SK-N-SH (cell line): ENCODE results near the gene SBNO1. TPM values are rescaled to one million over a fixed set of nuclear protein-coding genes. Genes with fewer than 3 reads are reported as not detected.

Experiments
- CTCF ChIA-PET: fragments of 300-600, 350-600 bp; formaldehyde crosslinking; extraction: SDS; loops from one replicate; lab custom pipeline; 2021; lab: Yijun Ruan, JAX
- POLR2A ChIA-PET: fragments of 350-600 bp; sonication (Branson Sonifier 250); formaldehyde crosslinking; extraction: SDS; loops from one replicate; lab custom pipeline; 2020; ENCODE audit warnings: antibody characterized with exemption, inconsistent platforms; lab: Yijun Ruan, JAX
- DNase-seq: peaks from one replicate; pipeline ENCODE4 v3.0.0; 2012
- H2AFZ ChIP-seq: fragments of 200-600 bp; sonication (generic); 2 replicates; pipeline ENCODE4 v1.8.1; 2016; ENCODE audit warnings: antibody characterized with exemption, mild to moderate bottlenecking, low read depth
- H3F3A ChIP-seq: fragments of 200-600 bp; sonication (generic); replicated peaks from 2 replicates; pipeline ENCODE3; 2016; ENCODE audit warnings: antibody characterized with exemption, mild to moderate bottlenecking; ENCODE audit not compliant: insufficient read depth
- H3K27ac ChIP-seq, 2 experiments: fragments of 200-500 bp in 1 of 2; fragments of 200-600 bp in 1 of 2; sonication (Bioruptor generic) in 1 of 2; sonication (generic), shearing (Covaris generic) in 1 of 2; 2 replicates each; pipeline versions ENCODE4 v1.5.1 to v1.6.1; 2014 to 2016; ENCODE audit warnings: low read depth in 2 of 2, inconsistent platforms in 1 of 2, low read length in 1 of 2, mild to moderate bottlenecking in 1 of 2, mixed read lengths in 1 of 2
- H3K27me3 ChIP-seq: fragments of 200-600 bp; sonication (generic), shearing (Covaris generic); 2 replicates; pipeline ENCODE4 v1.6.1; 2016; ENCODE audit warnings: mixed run types; ENCODE audit not compliant: insufficient read depth
- H3K36me3 ChIP-seq, 2 experiments: fragments of 200-500 bp in 1 of 2; fragments of 200-600 bp in 1 of 2; sonication (Bioruptor generic) in 1 of 2; sonication (generic) in 1 of 2; replicated peaks in 1 of 2; 2 replicates each; pipeline versions ENCODE3 to v1.5.1; 2014 to 2016; ENCODE audit warnings: low read length in 1 of 2, mild to moderate bottlenecking in 1 of 2; ENCODE audit not compliant: insufficient read depth in 2 of 2, control insufficient read depth in 1 of 2
- H3K4me1 ChIP-seq, 2 experiments: fragments of 200-500 bp in 1 of 2; fragments of 200-600 bp in 1 of 2; sonication (Bioruptor generic) in 1 of 2; sonication (generic), shearing (Covaris generic) in 1 of 2; 2 replicates each; pipeline versions ENCODE4 v1.5.1 to v1.6.1; 2014 to 2016; ENCODE audit warnings: low read depth in 1 of 2, low read length in 1 of 2, mixed run types in 1 of 2; ENCODE audit not compliant: insufficient read depth in 2 of 2, control insufficient read depth in 1 of 2
- H3K4me2 ChIP-seq: fragments of 200-600 bp; sonication (generic), shearing (Covaris generic); 2 replicates; pipeline ENCODE4 v1.6.1; 2017; ENCODE audit warnings: mixed run types
- H3K4me3 ChIP-seq, 2 experiments: fragments of 200-500 bp in 1 of 2; fragments of 200-600 bp in 1 of 2; sonication (Bioruptor generic) in 1 of 2; sonication (generic), shearing (Covaris generic) in 1 of 2; 2 replicates each; pipeline versions ENCODE4 v1.5.1 to v1.8.1; 2014 to 2016; ENCODE audit warnings: low read depth in 2 of 2, inconsistent platforms in 1 of 2, low read length in 1 of 2, mild to moderate bottlenecking in 1 of 2, mixed read lengths in 1 of 2, moderate library complexity in 1 of 2
- H3K79me2 ChIP-seq: fragments of 200-600 bp; sonication (generic); 2 replicates; pipeline ENCODE4 v1.8.1; 2017; ENCODE audit warnings: mild to moderate bottlenecking; ENCODE audit not compliant: insufficient read depth
- H3K9ac ChIP-seq: fragments of 200-600 bp; sonication (generic); 2 replicates; pipeline ENCODE4 v1.6.1; 2017; ENCODE audit warnings: mixed run types
- H3K9me2 ChIP-seq: fragments of 200-600 bp; sonication (generic); 2 replicates; pipeline ENCODE4 v1.6.1; 2017; ENCODE audit warnings: mixed run types
- H3K9me3 ChIP-seq: fragments of 200-600 bp; sonication (generic); 2 replicates; pipeline ENCODE4 v1.6.1; 2017; ENCODE audit warnings: mixed run types, mild to moderate bottlenecking, moderate library complexity
- H4K20me1 ChIP-seq: fragments of 200-600 bp; sonication (generic); 2 replicates; pipeline ENCODE4 v1.6.1; 2017; ENCODE audit warnings: mild to moderate bottlenecking, mixed run types; ENCODE audit not compliant: insufficient read depth
- CHD2 ChIP-seq: fragments of 150-350 bp; IDR thresholded peaks from 2 replicates; pipeline ENCODE4 v1.6.1; 2018; ENCODE audit warnings: low read length; ENCODE audit not compliant: partially characterized antibody
- EZH2phosphoT487 ChIP-seq: fragments of 200-600 bp; sonication (generic); IDR thresholded peaks from 2 replicates; pipeline ENCODE4 v1.6.1; 2017; ENCODE audit warnings: low read depth, mixed run types, mild to moderate bottlenecking, antibody characterized with exemption, moderate library complexity, borderline replicate concordance
- FOXM1 ChIP-seq: IDR thresholded peaks from 2 replicates; pipeline ENCODE4 v1.4.0; 2012; ENCODE audit warnings: low read depth, mild to moderate bottlenecking
- GABPA ChIP-seq: IDR thresholded peaks from 2 replicates; pipeline ENCODE4 v1.4.0; 2012; ENCODE audit warnings: low read depth, mild to moderate bottlenecking
- RCOR1 ChIP-seq: fragments of 150-350 bp; IDR thresholded peaks from 2 replicates; pipeline ENCODE4 v1.6.1; 2017; ENCODE audit warnings: antibody characterized with exemption, low read length
- RFX5 ChIP-seq: IDR thresholded peaks from 2 replicates; pipeline ENCODE4 v1.6.1; 2012; ENCODE audit warnings: mild to moderate bottlenecking, improper control_type of control experiment, low read length
- TAF1 ChIP-seq: IDR thresholded peaks from 2 replicates; pipeline ENCODE4 v1.6.1; 2012; ENCODE audit warnings: low read depth, mild to moderate bottlenecking, low read length, moderate library complexity, borderline replicate concordance
- TEAD4 ChIP-seq: IDR thresholded peaks from 2 replicates; pipeline ENCODE4 v1.4.0; 2012; ENCODE audit warnings: mild to moderate bottlenecking, borderline replicate concordance; ENCODE audit not compliant: insufficient read depth
- YY1 ChIP-seq: IDR thresholded peaks from 2 replicates; pipeline ENCODE4 v1.4.0; 2012; ENCODE audit warnings: low read depth, mild to moderate bottlenecking
- WGBS: methylation state at CpG from one replicate; pipeline ENCODE4 v1.1.6; 2017; ENCODE audit warnings: low lambda C conversion rate; 5-methylcytosine and 5-hydroxymethylcytosine counted together
- polyA plus RNA-seq, 3 experiments: library from polyadenylated mRNA; depleted of rRNA; stranded (reverse); fragments of >200 nt; gene quantifications; 2 replicates each; pipeline ENCODE4 v1.2.3, GENCODE V29; 2012
- TF ChIP-seq, protein P1 (sequence below): IDR thresholded peaks from 2 replicates; pipeline ENCODE4 v1.6.1; 2012; ENCODE audit warnings: mild to moderate bottlenecking, low read depth, low read length, moderate library complexity
- TF ChIP-seq, protein P2 (sequence below): fragments of 150-350 bp; IDR thresholded peaks from 2 replicates; pipeline ENCODE4 v1.6.1; 2017; ENCODE audit warnings: antibody characterized with exemption, low read length, low read depth, borderline replicate concordance

SBNO1 gene
- polyA plus RNA-seq, 1 of the 3 experiments (the other 2 are of a cell fraction): 4.5 TPM

DNA sequence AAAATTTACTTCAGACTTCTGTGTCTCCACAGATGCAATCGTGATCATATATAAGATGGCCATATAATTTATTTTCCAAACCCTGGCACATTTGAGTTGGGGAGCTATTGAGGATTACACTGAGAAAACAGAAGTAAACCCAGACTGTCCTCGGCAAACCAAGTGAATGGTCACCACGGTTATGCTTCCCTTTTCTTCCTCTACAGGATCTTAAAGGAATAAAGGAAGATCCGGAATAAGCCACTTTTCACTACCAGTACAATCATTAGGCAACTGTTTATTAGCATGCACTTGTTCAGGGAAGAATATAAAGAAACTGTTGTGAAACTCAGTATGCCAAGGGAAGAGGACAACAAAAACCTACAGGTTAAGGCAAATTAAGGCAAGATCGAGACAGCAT, 27.6 kb downstream of the SBNO1 start (continued):
- TF ChIP-seq, protein P1, sequence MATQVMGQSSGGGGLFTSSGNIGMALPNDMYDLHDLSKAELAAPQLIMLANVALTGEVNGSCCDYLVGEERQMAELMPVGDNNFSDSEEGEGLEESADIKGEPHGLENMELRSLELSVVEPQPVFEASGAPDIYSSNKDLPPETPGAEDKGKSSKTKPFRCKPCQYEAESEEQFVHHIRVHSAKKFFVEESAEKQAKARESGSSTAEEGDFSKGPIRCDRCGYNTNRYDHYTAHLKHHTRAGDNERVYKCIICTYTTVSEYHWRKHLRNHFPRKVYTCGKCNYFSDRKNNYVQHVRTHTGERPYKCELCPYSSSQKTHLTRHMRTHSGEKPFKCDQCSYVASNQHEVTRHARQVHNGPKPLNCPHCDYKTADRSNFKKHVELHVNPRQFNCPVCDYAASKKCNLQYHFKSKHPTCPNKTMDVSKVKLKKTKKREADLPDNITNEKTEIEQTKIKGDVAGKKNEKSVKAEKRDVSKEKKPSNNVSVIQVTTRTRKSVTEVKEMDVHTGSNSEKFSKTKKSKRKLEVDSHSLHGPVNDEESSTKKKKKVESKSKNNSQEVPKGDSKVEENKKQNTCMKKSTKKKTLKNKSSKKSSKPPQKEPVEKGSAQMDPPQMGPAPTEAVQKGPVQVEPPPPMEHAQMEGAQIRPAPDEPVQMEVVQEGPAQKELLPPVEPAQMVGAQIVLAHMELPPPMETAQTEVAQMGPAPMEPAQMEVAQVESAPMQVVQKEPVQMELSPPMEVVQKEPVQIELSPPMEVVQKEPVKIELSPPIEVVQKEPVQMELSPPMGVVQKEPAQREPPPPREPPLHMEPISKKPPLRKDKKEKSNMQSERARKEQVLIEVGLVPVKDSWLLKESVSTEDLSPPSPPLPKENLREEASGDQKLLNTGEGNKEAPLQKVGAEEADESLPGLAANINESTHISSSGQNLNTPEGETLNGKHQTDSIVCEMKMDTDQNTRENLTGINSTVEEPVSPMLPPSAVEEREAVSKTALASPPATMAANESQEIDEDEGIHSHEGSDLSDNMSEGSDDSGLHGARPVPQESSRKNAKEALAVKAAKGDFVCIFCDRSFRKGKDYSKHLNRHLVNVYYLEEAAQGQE: no peak
- no peak for TF ChIP-seq TEAD4
- TF ChIP-seq, protein P2, sequence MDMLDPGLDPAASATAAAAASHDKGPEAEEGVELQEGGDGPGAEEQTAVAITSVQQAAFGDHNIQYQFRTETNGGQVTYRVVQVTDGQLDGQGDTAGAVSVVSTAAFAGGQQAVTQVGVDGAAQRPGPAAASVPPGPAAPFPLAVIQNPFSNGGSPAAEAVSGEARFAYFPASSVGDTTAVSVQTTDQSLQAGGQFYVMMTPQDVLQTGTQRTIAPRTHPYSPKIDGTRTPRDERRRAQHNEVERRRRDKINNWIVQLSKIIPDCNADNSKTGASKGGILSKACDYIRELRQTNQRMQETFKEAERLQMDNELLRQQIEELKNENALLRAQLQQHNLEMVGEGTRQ: no peak
- TF ChIP-seq CHD2: no peak

DNA sequence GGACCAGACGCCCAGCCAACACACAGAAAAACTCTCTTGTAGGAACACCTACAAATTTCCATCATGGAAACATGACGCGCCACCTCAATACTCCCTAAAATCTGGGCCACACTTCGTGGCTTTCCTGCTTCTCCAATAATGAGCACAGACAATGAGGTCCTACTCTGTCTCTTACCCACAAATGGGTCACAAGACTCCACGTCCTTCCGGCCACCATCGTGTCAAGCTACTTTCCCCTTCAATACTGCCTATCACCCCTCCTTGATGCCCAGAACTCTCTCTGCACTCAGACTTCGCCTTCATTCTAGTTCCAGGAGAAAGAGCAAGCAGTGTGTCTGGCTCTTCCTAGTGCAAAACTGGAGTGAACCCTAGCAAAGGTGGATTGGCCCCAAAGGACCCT, 28.1 kb downstream of the SBNO1 start:
- peaks cover 44% of the 10 kb centered on the region for H3K79me2 ChIP-seq
- CTCF ChIA-PET: no interaction called here
- no peaks in the 10 kb centered on the region for H3K9me2 ChIP-seq

DNA sequence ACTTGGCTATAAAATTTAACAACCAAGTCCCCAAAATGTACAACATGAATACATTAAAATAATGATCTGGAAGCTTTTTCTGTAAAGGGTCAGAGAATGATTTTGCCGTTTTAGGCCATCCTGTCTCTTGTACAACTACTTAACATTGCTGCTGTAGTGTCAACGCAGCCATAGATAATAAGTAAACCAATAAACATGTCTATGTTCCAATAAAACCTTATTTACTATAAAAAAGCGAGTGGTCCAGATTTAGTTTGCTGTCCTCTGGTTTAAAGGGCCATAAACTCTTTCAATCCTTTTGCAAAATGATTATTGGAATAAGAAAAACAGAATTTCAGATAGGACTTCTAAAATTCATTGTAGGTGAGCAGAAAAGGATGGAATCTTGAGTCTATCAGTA, 29.2 kb downstream of the SBNO1 start:
- no peak overlapping the region for H3K4me3 ChIP-seq
- H2AFZ ChIP-seq: no peak overlapping the region
- no peaks in the 10 kb centered on the region for H3F3A ChIP-seq
- H3K4me1 ChIP-seq: no peaks in the 10 kb centered on the region
- peaks cover 45 to 63% of the 10 kb centered on the region in 2 experiments for H3K36me3 ChIP-seq
- no peaks in the 10 kb centered on the region for H3K27me3 ChIP-seq
- WGBS: 89% methylated on average over 3 of the region's 3 CpGs
- no peaks in the 10 kb centered on the region for H3K9me2 ChIP-seq
- H4K20me1 ChIP-seq: no peaks in the 10 kb centered on the region
- no peak overlapping the region for H3K9ac ChIP-seq
- CTCF ChIA-PET: interaction anchor here (1.4 kb wide), 1 partner anchor 30 kb away, joined by 4 read pairs; no protein-coding TSS in a partner anchor
- H3K79me2 ChIP-seq: peaks cover 36% of the 10 kb centered on the region
- H3K27ac ChIP-seq: no peak overlapping the region
- TF ChIP-seq EZH2phosphoT487: no peak
- TF ChIP-seq TAF1: no peak
- no peak for TF ChIP-seq YY1
- TF ChIP-seq FOXM1: no peak
- TF ChIP-seq GABPA: no peak
- no peak overlapping the region for H3K4me2 ChIP-seq
- H3K9me3 ChIP-seq: no peaks in the 10 kb centered on the region
- POLR2A ChIA-PET: no interaction called here
- DNase-seq: no peak

More for the DNA sequence above, 28.1 kb downstream of the SBNO1 start:
- H3K4me2 ChIP-seq: no peak overlapping the region
- H4K20me1 ChIP-seq: no peaks in the 10 kb centered on the region
- POLR2A ChIA-PET: no interaction called here
- H3K4me3 ChIP-seq: no peak overlapping the region
- H3K9ac ChIP-seq: no peak overlapping the region
- peaks cover 51 to 64% of the 10 kb centered on the region in 2 experiments for H3K36me3 ChIP-seq
- TF ChIP-seq TEAD4: no peak
- TF ChIP-seq RCOR1: no peak
- TF ChIP-seq RFX5: no peak
- TF ChIP-seq, protein P2: no peak
- no peak for TF ChIP-seq YY1
- TF ChIP-seq, all 33 proteins: peak for 0
- H3K27me3 ChIP-seq: no peaks in the 10 kb centered on the region
- 88% methylated on average over 8 of the region's 8 CpGs for WGBS
- H2AFZ ChIP-seq: no peak overlapping the region
- H3K27ac ChIP-seq: no peak overlapping the region
- DNase-seq: no peak
- H3K4me1 ChIP-seq: no peaks in the 10 kb centered on the region
- H3F3A ChIP-seq: peaks cover under 1% of the 10 kb centered on the region
- no peaks in the 10 kb centered on the region for H3K9me3 ChIP-seq
